Measurements from ENCODE around the gene KAZN. TPM values are rescaled to one million over a fixed set of nuclear protein-coding genes. Genes with fewer than 3 reads are reported as not detected.

Gene KAZN
- polyA plus RNA-seq, 2 donors, result 29.3 to 32.0 TPM

- Histone ChIP-seq H3K27ac (ENCODE audit: low read depth in 2 of 2, low read length in 1 of 2) (no peak overlapping the region), H3K9me3 (ENCODE audit: control insufficient read depth in 2 of 2, insufficient read depth in 1 of 2, low read depth in 1 of 2, low read length in 1 of 2) (no peaks in the 10 kb centered on the region), H3K27me3 (ENCODE audit: control insufficient read depth in 1 of 2, insufficient read depth in 2 of 2, low read length in 2 of 2) (no peaks in the 10 kb centered on the region), H3K4me1 (ENCODE audit: control insufficient read depth in 2 of 2, insufficient read depth in 2 of 2, low read length in 1 of 2) (peaks cover 0 to 3% of the 10 kb centered on the region in 2 donors), H3K36me3 (ENCODE audit: control insufficient read depth in 2 of 2, insufficient read depth in 2 of 2, low read length in 1 of 2) (no peaks in the 10 kb centered on the region), H3K4me3 (ENCODE audit: low read depth in 1 of 2, low read length in 2 of 2) (no peak overlapping the region)
- 84 to 86% methylated on average over 18 of the region's 18 CpGs for WGBS, 2 donors
Measured at GRCh38 chr1:14820295-14821085, 222.0 kb downstream of the KAZN start.

GRCh38 chr1:14822493-14822892, 224.0 kb downstream of the KAZN start:
- no peaks in the 10 kb centered on the region for H3K9me3 ChIP-seq (ENCODE audit: control insufficient read depth in 2 of 2, insufficient read depth in 1 of 2, low read depth in 1 of 2, low read length in 1 of 2)
- no peak overlapping the region for H3K27ac ChIP-seq (ENCODE audit: low read depth in 2 of 2, low read length in 1 of 2)
- 71 to 81% methylated on average over 14 of the region's 14 CpGs for WGBS, 2 donors
- no peaks in the 10 kb centered on the region for H3K27me3 ChIP-seq (ENCODE audit: control insufficient read depth in 1 of 2, insufficient read depth in 2 of 2, low read length in 2 of 2)
- no peak overlapping the region for H3K4me3 ChIP-seq (ENCODE audit: low read depth in 1 of 2, low read length in 2 of 2)
- no peaks in the 10 kb centered on the region for H3K36me3 ChIP-seq (ENCODE audit: control insufficient read depth in 2 of 2, insufficient read depth in 2 of 2, low read length in 1 of 2)
- H3K4me1 ChIP-seq (ENCODE audit: control insufficient read depth in 2 of 2, insufficient read depth in 2 of 2, low read length in 1 of 2), result peaks cover 0 to 3% of the 10 kb centered on the region in 2 donors

- Histone ChIP-seq H3K4me3 (ENCODE audit: low read depth in 1 of 2, low read length in 2 of 2) (no peak overlapping the region), H3K27me3 (ENCODE audit: control insufficient read depth in 1 of 2, insufficient read depth in 2 of 2, low read length in 2 of 2) (no peaks in the 10 kb centered on the region), H3K27ac (ENCODE audit: low read depth in 2 of 2, low read length in 1 of 2) (no peak overlapping the region), H3K9me3 (ENCODE audit: control insufficient read depth in 2 of 2, insufficient read depth in 1 of 2, low read depth in 1 of 2, low read length in 1 of 2) (no peaks in the 10 kb centered on the region), H3K36me3 (ENCODE audit: control insufficient read depth in 2 of 2, insufficient read depth in 2 of 2, low read length in 1 of 2) (no peaks in the 10 kb centered on the region), H3K4me1 (ENCODE audit: control insufficient read depth in 2 of 2, insufficient read depth in 2 of 2, low read length in 1 of 2) (peaks cover 0 to 3% of the 10 kb centered on the region in 2 donors)
- WGBS, 2 donors, result 82 to 87% methylated on average over 14 of the region's 14 CpGs
Measured at GRCh38 chr1:14822996-14823395, 224.5 kb downstream of the KAZN start.

GRCh38 chr1:14824314-14824915, 225.9 kb downstream of the KAZN start:
- Histone ChIP-seq H3K36me3 (ENCODE audit: control insufficient read depth in 2 of 2, insufficient read depth in 2 of 2, low read length in 1 of 2) (no peaks in the 10 kb centered on the region), H3K27ac (ENCODE audit: low read depth in 2 of 2, low read length in 1 of 2) (no peak overlapping the region), H3K9me3 (ENCODE audit: control insufficient read depth in 2 of 2, insufficient read depth in 1 of 2, low read depth in 1 of 2, low read length in 1 of 2) (no peaks in the 10 kb centered on the region), H3K4me3 (ENCODE audit: low read depth in 1 of 2, low read length in 2 of 2) (no peak overlapping the region), H3K4me1 (ENCODE audit: control insufficient read depth in 2 of 2, insufficient read depth in 2 of 2, low read length in 1 of 2) (no peaks in the 10 kb centered on the region), H3K27me3 (ENCODE audit: control insufficient read depth in 1 of 2, insufficient read depth in 2 of 2, low read length in 2 of 2) (no peaks in the 10 kb centered on the region)
- 73 to 84% methylated on average over 6 of the region's 6 CpGs for WGBS, 2 donors

GRCh38 chr1:14825396-14825795, 226.9 kb downstream of the KAZN start:
- Histone ChIP-seq H3K4me1 (ENCODE audit: control insufficient read depth in 2 of 2, insufficient read depth in 2 of 2, low read length in 1 of 2) (no peaks in the 10 kb centered on the region), H3K27me3 (ENCODE audit: control insufficient read depth in 1 of 2, insufficient read depth in 2 of 2, low read length in 2 of 2) (no peaks in the 10 kb centered on the region), H3K27ac (ENCODE audit: low read depth in 2 of 2, low read length in 1 of 2) (no peak overlapping the region), H3K4me3 (ENCODE audit: low read depth in 1 of 2, low read length in 2 of 2) (no peak overlapping the region), H3K36me3 (ENCODE audit: control insufficient read depth in 2 of 2, insufficient read depth in 2 of 2, low read length in 1 of 2) (no peaks in the 10 kb centered on the region), H3K9me3 (ENCODE audit: control insufficient read depth in 2 of 2, insufficient read depth in 1 of 2, low read depth in 1 of 2, low read length in 1 of 2) (no peaks in the 10 kb centered on the region)
- 83% methylated on average over 7 of the region's 7 CpGs for WGBS, 2 donors

- Histone ChIP-seq H3K27me3 (ENCODE audit: control insufficient read depth in 1 of 2, insufficient read depth in 2 of 2, low read length in 2 of 2) (no peaks in the 10 kb centered on the region), H3K36me3 (ENCODE audit: control insufficient read depth in 2 of 2, insufficient read depth in 2 of 2, low read length in 1 of 2) (no peaks in the 10 kb centered on the region), H3K4me3 (ENCODE audit: low read depth in 1 of 2, low read length in 2 of 2) (no peak overlapping the region), H3K9me3 (ENCODE audit: control insufficient read depth in 2 of 2, insufficient read depth in 1 of 2, low read depth in 1 of 2, low read length in 1 of 2) (no peaks in the 10 kb centered on the region), H3K4me1 (ENCODE audit: control insufficient read depth in 2 of 2, insufficient read depth in 2 of 2, low read length in 1 of 2) (no peaks in the 10 kb centered on the region), H3K27ac (ENCODE audit: low read depth in 2 of 2, low read length in 1 of 2) (no peak overlapping the region)
- WGBS, 2 donors, result 65 to 74% methylated on average over 13 of the region's 13 CpGs
Measured at GRCh38 chr1:14826172-14826636, 227.7 kb downstream of the KAZN start.

GRCh38 chr1:14826731-14827326, 228.3 kb downstream of the KAZN start:
- no peak overlapping the region for H3K27ac ChIP-seq (ENCODE audit: low read depth in 2 of 2, low read length in 1 of 2)

GRCh38 chr1:14827870-14828269, 229.4 kb downstream of the KAZN start:
- Histone ChIP-seq H3K9me3 (ENCODE audit: control insufficient read depth in 2 of 2, insufficient read depth in 1 of 2, low read depth in 1 of 2, low read length in 1 of 2) (no peaks in the 10 kb centered on the region), H3K27ac (ENCODE audit: low read depth in 2 of 2, low read length in 1 of 2) (no peak overlapping the region), H3K36me3 (ENCODE audit: control insufficient read depth in 2 of 2, insufficient read depth in 2 of 2, low read length in 1 of 2) (no peaks in the 10 kb centered on the region), H3K4me3 (ENCODE audit: low read depth in 1 of 2, low read length in 2 of 2) (no peak overlapping the region), H3K4me1 (ENCODE audit: control insufficient read depth in 2 of 2, insufficient read depth in 2 of 2, low read length in 1 of 2) (no peaks in the 10 kb centered on the region), H3K27me3 (ENCODE audit: control insufficient read depth in 1 of 2, insufficient read depth in 2 of 2, low read length in 2 of 2) (no peaks in the 10 kb centered on the region)
- WGBS, 2 donors, result 87 to 91% methylated on average over 4 of the region's 4 CpGs

More at GRCh38 chr1:14826731-14827326, 228.3 kb downstream of the KAZN start:
- WGBS, 2 donors, result 90 to 91% methylated on average over 11 of the region's 11 CpGs
- H3K9me3 ChIP-seq (ENCODE audit: control insufficient read depth in 2 of 2, insufficient read depth in 1 of 2, low read depth in 1 of 2, low read length in 1 of 2), result no peaks in the 10 kb centered on the region
- no peaks in the 10 kb centered on the region for H3K4me1 ChIP-seq (ENCODE audit: control insufficient read depth in 2 of 2, insufficient read depth in 2 of 2, low read length in 1 of 2)
- H3K27me3 ChIP-seq (ENCODE audit: control insufficient read depth in 1 of 2, insufficient read depth in 2 of 2, low read length in 2 of 2), result no peaks in the 10 kb centered on the region
- no peak overlapping the region for H3K4me3 ChIP-seq (ENCODE audit: low read depth in 1 of 2, low read length in 2 of 2)
- no peaks in the 10 kb centered on the region for H3K36me3 ChIP-seq (ENCODE audit: control insufficient read depth in 2 of 2, insufficient read depth in 2 of 2, low read length in 1 of 2)

GRCh38 chr1:14828665-14829064, 230.2 kb downstream of the KAZN start:
- 77 to 90% methylated on average over 4 of the region's 4 CpGs for WGBS, 2 donors
- H3K27me3 ChIP-seq (ENCODE audit: control insufficient read depth in 1 of 2, insufficient read depth in 2 of 2, low read length in 2 of 2), result no peaks in the 10 kb centered on the region
- H3K36me3 ChIP-seq (ENCODE audit: control insufficient read depth in 2 of 2, insufficient read depth in 2 of 2, low read length in 1 of 2), result no peaks in the 10 kb centered on the region
- no peak overlapping the region for H3K4me3 ChIP-seq (ENCODE audit: low read depth in 1 of 2, low read length in 2 of 2)
- no peaks in the 10 kb centered on the region for H3K9me3 ChIP-seq (ENCODE audit: control insufficient read depth in 2 of 2, insufficient read depth in 1 of 2, low read depth in 1 of 2, low read length in 1 of 2)
- no peak overlapping the region for H3K27ac ChIP-seq (ENCODE audit: low read depth in 2 of 2, low read length in 1 of 2)
- peaks cover 0 to 3% of the 10 kb centered on the region in 2 donors for H3K4me1 ChIP-seq (ENCODE audit: control insufficient read depth in 2 of 2, insufficient read depth in 2 of 2, low read length in 1 of 2)
